SU-DHL-6 (cell line): ENCODE measurements around the gene GAB2.

ENCODE experiments used
- H2AFZ ChIP-seq: fragments of 200-600 bp; sonication (generic); 2 replicates; pipeline ENCODE4 v1.6.1; 2014; ENCODE audit warnings: low read depth, mild to moderate bottlenecking, moderate library complexity, mixed read lengths, antibody characterized with exemption, low read length; ENCODE audit not compliant: severe bottlenecking
- H3F3A ChIP-seq: fragments of 200-600 bp; shearing (Covaris generic); 2 replicates; pipeline ENCODE4 v1.6.0; 2016; ENCODE audit warnings: antibody characterized with exemption, mild to moderate bottlenecking; ENCODE audit not compliant: insufficient read depth
- H3K27ac ChIP-seq: fragments of 200-600 bp; sonication (generic); 2 replicates; pipeline ENCODE4 v1.5.1; 2016; ENCODE audit warnings: low read depth, mild to moderate bottlenecking, low read length, moderate library complexity, mixed read lengths
- H3K27me3 ChIP-seq: fragments of 200-600 bp; sonication (generic), shearing (Covaris generic); 2 replicates; pipeline ENCODE4 v1.6.0; 2014; ENCODE audit warnings: mild to moderate bottlenecking, low read length
- H3K36me3 ChIP-seq: fragments of 200-600 bp; sonication (generic); 2 replicates; pipeline ENCODE4 v1.6.1; 2014; ENCODE audit warnings: mild to moderate bottlenecking, low read length, mixed read lengths
- H3K4me2 ChIP-seq: fragments of 300-600, 200-600 bp; shearing (Covaris generic), sonication (generic); 2 replicates; pipeline ENCODE4 v1.6.0; 2014; ENCODE audit warnings: low read length, low read depth, mild to moderate bottlenecking; ENCODE audit not compliant: poor library complexity, severe bottlenecking
- H3K4me3 ChIP-seq: fragments of 200-600 bp; sonication (generic); 2 replicates; pipeline ENCODE4 v1.5.1; 2014; ENCODE audit warnings: antibody characterized with exemption, low read length, mild to moderate bottlenecking, mixed read lengths; ENCODE audit not compliant: insufficient read depth, poor library complexity, severe bottlenecking
- H3K79me2 ChIP-seq: fragments of 200-600 bp; sonication (generic); 2 replicates; pipeline ENCODE4 v1.6.1; 2014; ENCODE audit warnings: mild to moderate bottlenecking, low read length, moderate library complexity; ENCODE audit not compliant: insufficient read depth
- H3K9ac ChIP-seq: fragments of 200-600 bp; sonication (generic); 2 replicates; pipeline ENCODE4 v1.7.0; 2014; ENCODE audit warnings: mild to moderate bottlenecking, low read length
- H3K9me2 ChIP-seq: fragments of 200-600 bp; sonication (generic); replicated peaks from 2 replicates; pipeline ENCODE4 v1.6.1; 2014; ENCODE audit warnings: low read length; ENCODE audit not compliant: insufficient read depth
- H3K9me3 ChIP-seq: fragments of 200-600 bp; sonication (generic); 2 replicates; pipeline ENCODE4 v1.6.1; 2014; ENCODE audit warnings: low read length, mixed read lengths; ENCODE audit not compliant: insufficient read depth
- H4K20me1 ChIP-seq: fragments of 200-600 bp; sonication (generic); 2 replicates; pipeline ENCODE4 v1.6.1; 2014; ENCODE audit warnings: low read depth, mild to moderate bottlenecking, antibody characterized with exemption, low read length, moderate library complexity, mixed read lengths
- EZH2phosphoT487 ChIP-seq: fragments of 200-600 bp; sonication (generic), shearing (Covaris generic); conservative IDR thresholded peaks from 2 replicates; pipeline ENCODE4 v1.6.1; 2018; ENCODE audit warnings: mild to moderate bottlenecking, antibody characterized with exemption, low read length, moderate library complexity, mixed read lengths
- TF ChIP-seq, protein P1 (sequence below): fragments of 200-600 bp; sonication (generic); IDR thresholded peaks from one replicate; pipeline ENCODE4 v1.5.1; 2017; ENCODE audit warnings: antibody characterized with exemption, mild to moderate bottlenecking, low read length, moderate library complexity; ENCODE audit not compliant: insufficient read depth, poor library complexity, severe bottlenecking

The GAB2 gene

DNA sequence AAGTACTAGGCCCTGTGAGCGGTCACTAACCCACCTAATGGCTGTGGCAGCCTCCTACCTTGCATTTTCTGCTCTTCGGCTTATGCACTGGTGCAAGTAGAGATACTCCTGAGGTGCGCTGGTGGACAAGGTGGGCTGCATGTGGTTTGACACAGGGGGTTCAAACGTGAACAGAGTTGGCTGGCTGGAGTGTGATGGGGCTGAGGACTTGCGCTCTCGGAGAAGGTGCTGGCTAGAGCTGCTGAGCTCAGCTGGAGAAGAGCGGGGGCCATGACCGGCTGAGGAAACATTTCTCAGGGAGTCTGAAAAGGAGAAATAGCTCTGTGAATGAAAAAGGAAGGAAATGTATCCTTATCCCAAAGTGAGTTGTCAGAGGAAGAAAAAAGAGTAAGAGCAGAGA is 167.5 kb downstream of the GAB2 start:
- H3K27me3 ChIP-seq: no peaks in the 10 kb centered on the region
- no peak overlapping the region for H3K4me2 ChIP-seq
- no peaks in the 10 kb centered on the region for H3F3A ChIP-seq
- no peaks in the 10 kb centered on the region for H3K36me3 ChIP-seq
- H3K27ac ChIP-seq: no peak overlapping the region
- no peak overlapping the region for H3K9ac ChIP-seq
- H4K20me1 ChIP-seq: no peaks in the 10 kb centered on the region
- H3K4me3 ChIP-seq: no peak overlapping the region
- H2AFZ ChIP-seq: no peak overlapping the region
- H3K9me2 ChIP-seq: no peaks in the 10 kb centered on the region
- no peaks in the 10 kb centered on the region for H3K9me3 ChIP-seq
- no peaks in the 10 kb centered on the region for H3K79me2 ChIP-seq
- no peak for TF ChIP-seq EZH2phosphoT487
- TF ChIP-seq, protein P1, sequence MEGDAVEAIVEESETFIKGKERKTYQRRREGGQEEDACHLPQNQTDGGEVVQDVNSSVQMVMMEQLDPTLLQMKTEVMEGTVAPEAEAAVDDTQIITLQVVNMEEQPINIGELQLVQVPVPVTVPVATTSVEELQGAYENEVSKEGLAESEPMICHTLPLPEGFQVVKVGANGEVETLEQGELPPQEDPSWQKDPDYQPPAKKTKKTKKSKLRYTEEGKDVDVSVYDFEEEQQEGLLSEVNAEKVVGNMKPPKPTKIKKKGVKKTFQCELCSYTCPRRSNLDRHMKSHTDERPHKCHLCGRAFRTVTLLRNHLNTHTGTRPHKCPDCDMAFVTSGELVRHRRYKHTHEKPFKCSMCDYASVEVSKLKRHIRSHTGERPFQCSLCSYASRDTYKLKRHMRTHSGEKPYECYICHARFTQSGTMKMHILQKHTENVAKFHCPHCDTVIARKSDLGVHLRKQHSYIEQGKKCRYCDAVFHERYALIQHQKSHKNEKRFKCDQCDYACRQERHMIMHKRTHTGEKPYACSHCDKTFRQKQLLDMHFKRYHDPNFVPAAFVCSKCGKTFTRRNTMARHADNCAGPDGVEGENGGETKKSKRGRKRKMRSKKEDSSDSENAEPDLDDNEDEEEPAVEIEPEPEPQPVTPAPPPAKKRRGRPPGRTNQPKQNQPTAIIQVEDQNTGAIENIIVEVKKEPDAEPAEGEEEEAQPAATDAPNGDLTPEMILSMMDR: no peak

DNA sequence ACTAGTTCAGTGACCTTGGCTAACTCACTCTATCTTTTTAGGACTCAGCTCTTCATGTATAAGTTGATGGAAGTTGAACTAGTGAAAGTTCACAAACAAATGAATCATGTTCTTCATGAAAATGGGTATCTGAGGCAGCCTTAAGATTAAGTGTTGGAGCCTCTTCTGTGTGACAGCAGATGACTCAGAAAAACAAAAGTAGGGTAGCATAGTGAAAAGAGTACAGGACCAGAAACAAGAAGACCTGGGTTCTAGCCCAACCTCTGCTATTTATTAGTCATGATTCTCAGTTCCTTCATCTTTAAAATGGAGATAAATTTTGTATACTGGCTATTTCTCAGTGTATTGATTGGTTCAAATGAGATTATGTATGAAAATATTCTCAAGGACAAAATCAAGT is 168.7 kb downstream of the GAB2 start:
- no peak overlapping the region for H3K4me3 ChIP-seq
- no peak for TF ChIP-seq EZH2phosphoT487
- no peaks in the 10 kb centered on the region for H3K9me2 ChIP-seq
- H4K20me1 ChIP-seq: no peaks in the 10 kb centered on the region
- no peaks in the 10 kb centered on the region for H3K9me3 ChIP-seq
- H3F3A ChIP-seq: no peaks in the 10 kb centered on the region
- no peaks in the 10 kb centered on the region for H3K27me3 ChIP-seq
- no peak overlapping the region for H3K9ac ChIP-seq
- no peaks in the 10 kb centered on the region for H3K79me2 ChIP-seq
- no peak overlapping the region for H3K27ac ChIP-seq
- H3K4me2 ChIP-seq: no peak overlapping the region
- no peaks in the 10 kb centered on the region for H3K36me3 ChIP-seq
- no peak overlapping the region for H2AFZ ChIP-seq

DNA sequence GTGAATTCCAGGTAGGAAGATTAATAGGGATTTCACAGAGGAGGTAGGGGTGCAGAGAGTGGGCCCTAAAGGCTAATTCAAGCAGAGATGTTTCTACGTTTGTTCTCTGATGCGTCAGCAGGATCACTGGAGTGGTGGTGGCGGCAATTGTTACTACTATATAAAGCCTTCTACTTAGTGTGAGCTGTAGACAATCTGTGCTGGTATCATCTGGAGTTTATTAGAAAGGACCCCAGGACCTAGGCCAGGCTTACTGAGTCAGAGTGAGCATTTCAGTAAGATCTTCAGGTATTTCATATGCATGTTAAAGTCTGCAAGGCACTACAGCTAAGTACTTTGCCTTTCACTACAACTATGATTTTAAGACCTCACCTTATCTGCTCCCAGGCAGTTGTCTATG is 169.4 kb downstream of the GAB2 start:
- H3K36me3 ChIP-seq: no peaks in the 10 kb centered on the region
- no peaks in the 10 kb centered on the region for H3K9me3 ChIP-seq
- H3F3A ChIP-seq: no peaks in the 10 kb centered on the region
- no peaks in the 10 kb centered on the region for H3K9me2 ChIP-seq
- H3K9ac ChIP-seq: no peak overlapping the region
- no peak overlapping the region for H2AFZ ChIP-seq
- no peak overlapping the region for H3K4me2 ChIP-seq
- H3K4me3 ChIP-seq: no peak overlapping the region
- no peak overlapping the region for H3K27ac ChIP-seq
- no peaks in the 10 kb centered on the region for H4K20me1 ChIP-seq
- H3K79me2 ChIP-seq: no peaks in the 10 kb centered on the region
- TF ChIP-seq EZH2phosphoT487: no peak
- no peaks in the 10 kb centered on the region for H3K27me3 ChIP-seq

DNA sequence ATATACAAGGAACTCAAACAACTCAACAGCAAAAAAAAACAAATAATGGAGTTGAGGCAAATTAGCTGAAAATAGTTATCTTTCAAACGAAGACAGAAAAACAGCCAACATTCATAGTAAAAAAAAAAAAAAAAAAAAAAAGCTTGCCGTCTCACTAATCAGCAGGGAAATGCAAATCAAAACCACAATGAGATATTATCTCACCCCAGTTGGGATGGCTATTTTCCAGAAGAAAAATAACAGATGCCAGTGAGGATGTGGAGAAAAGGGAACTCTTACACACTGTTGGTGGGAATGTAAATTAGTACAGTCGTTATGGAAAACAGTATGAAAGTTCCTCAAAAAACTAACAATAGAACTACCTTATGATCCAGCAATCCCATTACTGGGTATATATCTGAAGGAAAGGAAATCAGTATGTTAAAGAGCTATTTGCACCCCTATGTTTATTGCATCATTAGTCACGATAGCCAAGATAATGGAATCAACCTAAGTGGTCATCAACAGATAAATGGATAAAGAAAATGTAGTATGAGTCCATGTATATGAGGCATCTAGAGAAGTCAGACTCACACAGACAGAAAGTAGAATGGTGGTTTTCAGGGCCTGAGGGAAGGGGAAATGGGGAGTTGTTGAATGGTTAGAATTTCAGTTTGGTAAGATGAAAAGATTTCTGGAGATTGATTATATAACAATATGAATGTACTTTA is 172.9 kb downstream of the GAB2 start:
- no peaks in the 10 kb centered on the region for H3K9me2 ChIP-seq
- H2AFZ ChIP-seq: no peak overlapping the region
- no peak overlapping the region for H3K9ac ChIP-seq
- H3K9me3 ChIP-seq: no peaks in the 10 kb centered on the region
- no peaks in the 10 kb centered on the region for H3K36me3 ChIP-seq
- H3K27ac ChIP-seq: no peak overlapping the region
- no peak overlapping the region for H3K4me2 ChIP-seq
- no peaks in the 10 kb centered on the region for H3K79me2 ChIP-seq
- no peaks in the 10 kb centered on the region for H3F3A ChIP-seq
- 0 out of 2 replicates have a peak, but pooled peaks cover 2% of the 10 kb centered on the region for H3K27me3 ChIP-seq
- TF ChIP-seq EZH2phosphoT487: no peak
- TF ChIP-seq, protein P1: no peak
- H4K20me1 ChIP-seq: no peaks in the 10 kb centered on the region
- no peak overlapping the region for H3K4me3 ChIP-seq
